Mesenchymal stem cell (in vitro differentiated cells and primary cell): ENCODE measurements around the gene RABL6.
A peak's percentile ranks its signal among the peaks of the same experiment; 100 is the strongest.
"Not testable (repeated sequence)": the region's sequence is repeated elsewhere in the genome, so short reads cannot be mapped to it uniquely, and the experiment has no call there.

Experiments used
- DNase-seq: peaks from one replicate; pipeline ENCODE4 v3.0.0-alpha.2; 2013
- H2AFZ ChIP-seq: one replicate; pipeline ENCODE4 v1.6.1; 2013; ENCODE audit warnings: low read depth, mild to moderate bottlenecking, control low read depth, inconsistent platforms, low read length, moderate library complexity
- H2AK5ac ChIP-seq: 2 replicates; pipeline ENCODE4 v1.6.1; 2013; ENCODE audit warnings: low read length, moderate library complexity, mild to moderate bottlenecking, inconsistent platforms; ENCODE audit not compliant: severe bottlenecking
- H2BK120ac ChIP-seq: one replicate; pipeline ENCODE4 v1.6.1; 2013; ENCODE audit warnings: low read depth, mild to moderate bottlenecking, inconsistent platforms, low read length, moderate library complexity
- H2BK12ac ChIP-seq, 2 experiments: one replicate each; pipeline ENCODE4 v1.6.1; 2013; ENCODE audit warnings: inconsistent platforms in 2 of 2, low read length in 2 of 2, mild to moderate bottlenecking in 2 of 2, moderate library complexity in 2 of 2, control low read depth in 1 of 2
- H2BK15ac ChIP-seq: one replicate; pipeline ENCODE4 v1.6.1; 2013; ENCODE audit warnings: mild to moderate bottlenecking, low read depth, inconsistent platforms; ENCODE audit not compliant: poor library complexity, severe bottlenecking
- H2BK5ac ChIP-seq: 2 replicates; pipeline ENCODE4 v1.6.1; 2013; ENCODE audit warnings: low read depth, mild to moderate bottlenecking, low read length, control low read depth, inconsistent platforms; ENCODE audit not compliant: poor library complexity, severe bottlenecking
- H3K14ac ChIP-seq, 2 experiments: one replicate each; pipeline ENCODE4 v1.6.1; 2013; ENCODE audit warnings: inconsistent platforms in 2 of 2, low read length in 2 of 2, control low read depth in 1 of 2, mild to moderate bottlenecking in 1 of 2, moderate library complexity in 1 of 2
- H3K18ac ChIP-seq, 2 experiments: one replicate each; pipeline ENCODE4 v1.6.1; 2013; ENCODE audit warnings: inconsistent platforms in 2 of 2, low read length in 2 of 2, control low read depth in 1 of 2, low read depth in 1 of 2, mild to moderate bottlenecking in 1 of 2
- H3K23ac ChIP-seq, 2 experiments: one replicate each; pipeline ENCODE4 v1.6.1; 2013; ENCODE audit warnings: inconsistent platforms in 2 of 2, low read length in 2 of 2, mild to moderate bottlenecking in 2 of 2, moderate library complexity in 2 of 2, control low read depth in 1 of 2
- H3K27ac ChIP-seq: 2 replicates; pipeline ENCODE4 v1.5.1; 2013; ENCODE audit warnings: mild to moderate bottlenecking, moderate library complexity, low read length, control low read depth, inconsistent platforms; ENCODE audit not compliant: poor library complexity, severe bottlenecking
- H3K27me3 ChIP-seq, 2 experiments: 2 replicates each; pipeline versions ENCODE4 v1.6.1 to v1.7.0; 2013; ENCODE audit warnings: low read length in 2 of 2, mild to moderate bottlenecking in 2 of 2, moderate library complexity in 2 of 2, control low read depth in 1 of 2, inconsistent platforms in 1 of 2; ENCODE audit not compliant: control insufficient read depth in 1 of 2, insufficient read depth in 1 of 2
- H3K36me3 ChIP-seq, 2 experiments: 2 replicates each; pipeline versions ENCODE4 v1.6.1 to v1.7.0; 2013; ENCODE audit warnings: low read length in 2 of 2, control low read depth in 1 of 2, inconsistent platforms in 1 of 2, low read depth in 1 of 2, mild to moderate bottlenecking in 1 of 2; ENCODE audit not compliant: insufficient read depth in 2 of 2, control insufficient read depth in 1 of 2
- H3K4ac ChIP-seq, 2 experiments: one replicate each; pipeline ENCODE4 v1.6.1; 2013; ENCODE audit warnings: inconsistent platforms in 2 of 2, low read length in 2 of 2, mild to moderate bottlenecking in 2 of 2, moderate library complexity in 2 of 2, control low read depth in 1 of 2, low read depth in 1 of 2
- H3K4me1 ChIP-seq: 2 replicates; pipeline ENCODE4 v1.6.1; 2013; ENCODE audit warnings: low read depth, low read length, control low read depth; ENCODE audit not compliant: control insufficient read depth, insufficient read depth
- H3K4me2 ChIP-seq: 2 replicates; pipeline ENCODE4 v1.6.1; 2013; ENCODE audit warnings: low read length, mild to moderate bottlenecking, inconsistent platforms; ENCODE audit not compliant: poor library complexity, severe bottlenecking
- H3K4me3 ChIP-seq, 2 experiments: 2 replicates each; pipeline versions ENCODE4 v1.5.1 to v1.7.0; 2013; ENCODE audit warnings: low read length in 2 of 2, mild to moderate bottlenecking in 2 of 2, control low read depth in 1 of 2, low read depth in 1 of 2; ENCODE audit not compliant: insufficient read depth in 1 of 2
- H3K79me1 ChIP-seq: replicated peaks from 2 replicates; pipeline ENCODE4 v1.6.1; 2013; ENCODE audit warnings: mild to moderate bottlenecking, control low read depth, low read length, inconsistent platforms; ENCODE audit not compliant: poor library complexity, severe bottlenecking
- H3K9ac ChIP-seq: 2 replicates; pipeline ENCODE4 v1.7.0; 2013; ENCODE audit warnings: mild to moderate bottlenecking, low read length, moderate library complexity
- H3K9me3 ChIP-seq: 2 replicates; pipeline ENCODE4 v1.7.0; 2013; ENCODE audit warnings: mild to moderate bottlenecking, low read length; ENCODE audit not compliant: control insufficient read depth
- H4K8ac ChIP-seq: one replicate; pipeline ENCODE4 v1.6.1; 2013; ENCODE audit warnings: inconsistent platforms, mild to moderate bottlenecking, low read length, moderate library complexity
- H4K91ac ChIP-seq: one replicate; pipeline ENCODE4 v1.6.1; 2013; ENCODE audit warnings: mild to moderate bottlenecking, low read length, inconsistent platforms
- WGBS: methylation state at CpG from one replicate; pipeline ENCODE4 v1.1.7; 2013; ENCODE audit warnings: mixed read lengths; 5-methylcytosine and 5-hydroxymethylcytosine counted together

Gene RABL6

DNA sequence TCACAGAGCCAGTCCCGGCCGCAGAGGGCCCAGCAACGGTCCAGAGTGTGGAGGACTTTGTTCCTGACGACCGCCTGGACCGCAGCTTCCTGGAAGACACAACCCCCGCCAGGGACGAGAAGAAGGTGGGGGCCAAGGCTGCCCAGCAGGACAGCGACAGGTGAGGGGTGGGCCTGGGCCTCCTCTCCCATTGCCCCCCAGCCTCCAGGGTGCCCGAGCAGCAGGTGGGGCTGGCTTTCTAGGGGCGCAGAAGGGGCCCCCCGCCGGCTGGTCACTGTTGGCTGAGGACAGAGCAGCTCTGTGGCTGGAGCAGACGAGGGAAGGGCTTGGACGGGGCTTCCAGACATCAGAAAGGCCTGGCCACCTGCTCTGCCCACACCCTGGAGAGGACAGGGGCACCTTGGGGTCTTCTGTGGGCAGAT lies 30.1 kb downstream of the RABL6 start:
- H3K14ac ChIP-seq, H4K91ac ChIP-seq, H3K9me3 ChIP-seq, H2BK12ac ChIP-seq, H3K27ac ChIP-seq, H3K18ac ChIP-seq, H2BK15ac ChIP-seq, H3K4me2 ChIP-seq, H3K27me3 ChIP-seq, H3K4ac ChIP-seq, H2AK5ac ChIP-seq, H2AFZ ChIP-seq, H3K4me3 ChIP-seq, DNase-seq, H2BK5ac ChIP-seq, H3K23ac ChIP-seq, H3K9ac ChIP-seq, H2BK120ac ChIP-seq, H3K79me1 ChIP-seq, H4K8ac ChIP-seq: not testable (repeated sequence)
- Histone ChIP-seq H3K4me1 (peaks cover 36% of the 10 kb centered on the region), H3K36me3 (peaks cover 20 to 63% of the 10 kb centered on the region in 2 experiments)
- 94% methylated on average over 15 of the region's 15 CpGs for WGBS

GRCh38 chr9:136838314-136839228 lies 30.8 kb downstream of the RABL6 start:
- H3K27ac ChIP-seq, result no peak overlapping the region
- no peak overlapping the region for H3K4ac ChIP-seq
- no peak overlapping the region for H2BK15ac ChIP-seq
- H3K9me3 ChIP-seq, result no peaks in the 10 kb centered on the region
- peaks cover 8% of the 10 kb centered on the region for H3K79me1 ChIP-seq
- H3K18ac ChIP-seq, result no peak overlapping the region
- H2BK12ac ChIP-seq, result no peak overlapping the region
- peaks cover 0 to 4% of the 10 kb centered on the region in 2 experiments for H3K27me3 ChIP-seq
- H2BK5ac ChIP-seq, result no peak overlapping the region
- H2AK5ac ChIP-seq, result no peak overlapping the region
- no peak overlapping the region for H2AFZ ChIP-seq
- no peak overlapping the region for H2BK120ac ChIP-seq
- no peak overlapping the region for H4K8ac ChIP-seq
- H3K23ac ChIP-seq, result no peak overlapping the region
- WGBS, result 91% methylated on average over 28 of the region's 29 CpGs
- no peak for DNase-seq
- H3K4me2 ChIP-seq, result no peak overlapping the region
- H3K14ac ChIP-seq, result no peak overlapping the region
- no peak overlapping the region for H4K91ac ChIP-seq
- peaks cover 41% of the 10 kb centered on the region for H3K4me1 ChIP-seq
- H3K4me3 ChIP-seq, result no peak overlapping the region
- H3K36me3 ChIP-seq, result peaks cover 20 to 59% of the 10 kb centered on the region in 2 experiments
- no peak overlapping the region for H3K9ac ChIP-seq

DNA sequence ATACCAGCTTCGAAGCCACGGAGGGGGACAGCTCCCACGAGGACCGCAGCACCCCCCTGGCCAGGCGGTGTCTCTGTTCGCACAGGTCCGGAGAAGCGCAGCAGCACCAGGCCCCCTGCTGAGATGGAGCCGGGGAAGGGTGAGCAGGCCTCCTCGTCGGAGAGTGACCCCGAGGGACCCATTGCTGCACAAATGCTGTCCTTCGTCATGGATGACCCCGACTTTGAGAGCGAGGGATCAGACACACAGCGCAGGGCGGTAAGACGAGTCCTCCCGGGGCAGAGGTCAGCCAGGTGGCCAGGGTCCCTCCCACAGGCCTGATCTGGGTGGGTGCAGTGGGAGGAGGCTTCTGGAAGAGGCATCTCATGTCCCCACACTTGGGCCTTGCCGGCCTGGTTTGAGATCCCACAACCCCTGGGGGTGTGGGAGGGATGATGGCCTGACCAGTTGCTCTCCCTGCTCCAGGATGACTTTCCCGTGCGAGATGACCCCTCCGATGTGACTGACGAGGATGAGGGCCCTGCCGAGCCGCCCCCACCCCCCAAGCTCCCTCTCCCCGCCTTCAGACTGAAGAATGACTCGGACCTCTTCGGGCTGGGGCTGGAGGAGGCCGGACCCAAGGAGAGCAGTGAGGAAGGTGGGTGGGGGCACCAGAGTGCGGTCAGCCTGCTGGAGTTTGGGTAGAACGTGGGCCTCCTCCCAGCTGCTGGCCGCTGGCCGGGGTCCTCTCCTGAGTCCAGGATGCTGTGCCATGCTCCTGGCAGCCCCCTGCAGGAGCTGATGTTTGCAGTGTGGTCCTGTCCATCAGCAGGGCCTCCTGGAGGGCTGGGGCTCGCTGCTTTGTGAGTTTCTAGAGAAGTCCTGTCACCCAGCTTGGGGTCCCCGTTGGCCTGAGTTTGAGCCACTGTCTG lies 31.7 kb downstream of the RABL6 start:
- Histone ChIP-seq H3K79me1 (peaks cover 7% of the 10 kb centered on the region), H3K14ac (no peak overlapping the region), H4K91ac (no peak overlapping the region), H3K27ac (peak overlapping the region; percentile 0), H3K9me3 (no peaks in the 10 kb centered on the region), H3K4me1 (peaks cover 45% of the 10 kb centered on the region), H3K27me3 (peaks cover 0 to 4% of the 10 kb centered on the region in 2 experiments), H3K9ac (no peak overlapping the region), H2BK12ac (no peak overlapping the region), H2BK15ac (no peak overlapping the region), H2AFZ (no peak overlapping the region), H3K36me3 (peaks cover 12 to 62% of the 10 kb centered on the region in 2 experiments), H2AK5ac (peak overlapping the region; percentile 1), H3K23ac (no peak overlapping the region), H3K4ac (no peak overlapping the region), H3K4me3 (no peak overlapping the region), H2BK120ac (no peak overlapping the region), H4K8ac (no peak overlapping the region), H3K4me2 (no peak overlapping the region), H3K18ac (no peak overlapping the region), H2BK5ac (no peak overlapping the region)
- no peak for DNase-seq
- WGBS, result 91% methylated on average over 34 of the region's 36 CpGs
